ENCODE data around the gene OR4F15.

DNA sequence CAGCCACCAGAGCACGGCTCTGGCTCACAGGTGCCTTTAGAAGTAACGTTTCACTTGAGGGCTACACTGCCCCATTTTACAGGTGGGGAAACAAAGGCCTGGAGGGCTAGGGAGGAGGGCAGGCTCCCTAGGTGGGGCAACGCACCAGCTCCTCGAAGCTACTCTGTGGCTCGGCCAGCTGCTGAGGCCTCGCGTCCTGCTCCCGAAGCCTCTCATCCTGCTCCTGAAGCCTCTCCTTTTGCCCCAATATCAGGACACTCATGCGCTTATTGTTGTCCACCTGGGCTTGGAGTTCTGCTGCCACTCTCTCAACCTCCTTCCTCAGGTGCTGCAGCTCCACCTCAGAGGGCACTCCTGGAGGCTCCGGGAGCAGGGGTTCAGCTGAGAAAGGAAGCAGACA lies 36.9 kb upstream of the OR4F15 start:
- TF ChIP-seq, protein P1, sequence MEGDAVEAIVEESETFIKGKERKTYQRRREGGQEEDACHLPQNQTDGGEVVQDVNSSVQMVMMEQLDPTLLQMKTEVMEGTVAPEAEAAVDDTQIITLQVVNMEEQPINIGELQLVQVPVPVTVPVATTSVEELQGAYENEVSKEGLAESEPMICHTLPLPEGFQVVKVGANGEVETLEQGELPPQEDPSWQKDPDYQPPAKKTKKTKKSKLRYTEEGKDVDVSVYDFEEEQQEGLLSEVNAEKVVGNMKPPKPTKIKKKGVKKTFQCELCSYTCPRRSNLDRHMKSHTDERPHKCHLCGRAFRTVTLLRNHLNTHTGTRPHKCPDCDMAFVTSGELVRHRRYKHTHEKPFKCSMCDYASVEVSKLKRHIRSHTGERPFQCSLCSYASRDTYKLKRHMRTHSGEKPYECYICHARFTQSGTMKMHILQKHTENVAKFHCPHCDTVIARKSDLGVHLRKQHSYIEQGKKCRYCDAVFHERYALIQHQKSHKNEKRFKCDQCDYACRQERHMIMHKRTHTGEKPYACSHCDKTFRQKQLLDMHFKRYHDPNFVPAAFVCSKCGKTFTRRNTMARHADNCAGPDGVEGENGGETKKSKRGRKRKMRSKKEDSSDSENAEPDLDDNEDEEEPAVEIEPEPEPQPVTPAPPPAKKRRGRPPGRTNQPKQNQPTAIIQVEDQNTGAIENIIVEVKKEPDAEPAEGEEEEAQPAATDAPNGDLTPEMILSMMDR (IDR thresholded peaks at IDR 0.05; ENCODE audit: borderline replicate concordance, extremely low read depth, low read length, poor library complexity, severe bottlenecking), result no peak
- no peak for TF ChIP-seq EZH2 (IDR thresholded peaks at IDR 0.05; ENCODE audit: borderline replicate concordance, low read depth, low read length, severe bottlenecking)
